HepG2 (cell line): Measurements from ENCODE around the gene EEPD1. TPM values are rescaled to one million over a fixed set of nuclear protein-coding genes. Genes with fewer than 3 reads are reported as not detected.

Source experiments
- ATAC-seq: fragments of 200-7000 bp; cut with Tn5 transposase; 3 replicates; pipeline ENCODE4 v1.9.1; 2020; ENCODE audit warnings: mild to moderate bottlenecking, moderate library complexity
- BruUV-seq: library from RNA; stranded (reverse); fragments of 400-500 nt; replicated peaks from 2 replicates; lab custom pipeline; 2021; lab: Mats Ljungman, UMichigan
- CTCF ChIA-PET: fragments of 300-600 bp; formaldehyde crosslinking; extraction: SDS; loops from one replicate; lab custom pipeline; 2021; ENCODE audit warnings: low total read pairs, inconsistent platforms, low intra/inter-chr PET ratio; lab: Yijun Ruan, JAX
- POLR2A ChIA-PET: fragments of 350-600 bp; sonication (Branson Sonifier 250); formaldehyde crosslinking; loops from one replicate; lab custom pipeline; 2020; ENCODE audit warnings: antibody characterized with exemption, inconsistent platforms; lab: Yijun Ruan, JAX
- DNase-seq: peaks from one replicate; pipeline ENCODE4 v3.0.0-alpha.2; 2015; ENCODE audit warnings: low spot score
- FAIRE-seq: peaks from 3 replicates; lab custom pipeline; 2011; peaks lifted over from hg19 to GRCh38; lab: Jason Lieb, UNC
- H2AFZ ChIP-seq: one replicate; pipeline ENCODE4 v1.6.1; 2011; ENCODE audit warnings: low read length, inconsistent platforms
- H3K27ac ChIP-seq: fragments of 300-600 bp; 3 replicates; pipeline ENCODE4 v1.8.0; 2011; ENCODE audit warnings: mixed run types, mild to moderate bottlenecking, mixed read lengths, low read length, inconsistent platforms; ENCODE audit not compliant: insufficient read depth; ENCODE audit errors: extremely low read length
- H3K27me3 ChIP-seq, 2 experiments: fragments of 200-600 bp in 1 of 2; 2 replicates in 1 of 2; 3 replicates in 1 of 2; pipeline versions ENCODE4 v1.6.0 to v1.8.0; 2011; ENCODE audit warnings: low read length in 2 of 2, mild to moderate bottlenecking in 2 of 2, moderate library complexity in 2 of 2, inconsistent platforms in 1 of 2; ENCODE audit not compliant: insufficient read depth in 2 of 2, control insufficient read depth in 1 of 2
- H3K36me3 ChIP-seq, 2 experiments: fragments of 200-600 bp in 1 of 2; replicated peaks in 1 of 2; 2 replicates in 1 of 2; 3 replicates in 1 of 2; pipeline versions ENCODE4 v1.5.1 to v1.8.0; 2011; ENCODE audit warnings: low read length in 2 of 2, inconsistent platforms in 1 of 2; ENCODE audit not compliant: insufficient read depth in 2 of 2, control insufficient read depth in 1 of 2
- H3K4me1 ChIP-seq: 2 replicates; pipeline ENCODE4 v1.5.1; 2012; ENCODE audit warnings: low read length, inconsistent platforms; ENCODE audit not compliant: insufficient read depth
- H3K4me2 ChIP-seq: 2 replicates; pipeline ENCODE4 v1.6.0; 2011; ENCODE audit warnings: low read depth, low read length, inconsistent platforms
- H3K4me3 ChIP-seq, 3 experiments: fragments of 200-600 bp in 1 of 3; sonication (generic), shearing (Covaris generic) in 1 of 3; replicated peaks in 1 of 3; 2 replicates each; pipeline ENCODE4 v1.5.1; 2011 to 2016; ENCODE audit warnings: low read length in 3 of 3, inconsistent platforms in 2 of 3, low read depth in 2 of 3, mild to moderate bottlenecking in 2 of 3, control low read depth in 1 of 3, mixed read lengths in 1 of 3; ENCODE audit not compliant: insufficient read depth in 1 of 3
- H3K79me2 ChIP-seq: one replicate; pipeline ENCODE4 v1.6.1; 2011; ENCODE audit warnings: low read length, inconsistent platforms; ENCODE audit not compliant: insufficient read depth
- H3K9ac ChIP-seq: 2 replicates; pipeline ENCODE4 v1.6.0; 2011; ENCODE audit warnings: mild to moderate bottlenecking, low read depth, low read length, inconsistent platforms; ENCODE audit not compliant: insufficient read depth
- H3K9me3 ChIP-seq: 2 replicates; pipeline ENCODE4 v1.5.1; 2012; ENCODE audit warnings: mild to moderate bottlenecking, low read length
- H4K20me1 ChIP-seq: 2 replicates; pipeline ENCODE4 v1.6.0; 2011; ENCODE audit warnings: inconsistent platforms, mild to moderate bottlenecking, low read length, moderate library complexity; ENCODE audit not compliant: insufficient read depth
- AKAP8 ChIP-seq: sonication (generic); formaldehyde crosslinking; IDR thresholded peaks from 2 replicates; pipeline ENCODE4 v1.5.1; 2020; ENCODE audit warnings: mild to moderate bottlenecking, missing genetic modification reagents
- CEBPB ChIP-seq: IDR thresholded peaks from 2 replicates; pipeline ENCODE4 v1.6.1; 2011; ENCODE audit warnings: low read depth, low read length, improper control_type of control experiment, borderline replicate concordance
- MLLT10 ChIP-seq: sonication (generic); formaldehyde crosslinking; IDR thresholded peaks from 2 replicates; pipeline ENCODE4 v1.4.0; 2020; ENCODE audit warnings: missing genetic modification reagents
- PAWR ChIP-seq: sonication (generic); formaldehyde crosslinking; IDR thresholded peaks from 2 replicates; pipeline ENCODE4 v1.4.0; 2020; ENCODE audit warnings: missing genetic modification reagents, mild to moderate bottlenecking, borderline replicate concordance
- PCBP1 ChIP-seq: fragments of 200-400 bp; formaldehyde crosslinking; IDR thresholded peaks from 2 replicates; pipeline ENCODE4 v1.6.1; 2017; ENCODE audit warnings: mild to moderate bottlenecking, low read depth, low read length, borderline replicate concordance
- SRF ChIP-seq: IDR thresholded peaks from 2 replicates; pipeline ENCODE4 v1.6.1; 2011; ENCODE audit warnings: mild to moderate bottlenecking, low read depth, low read length, moderate library complexity
- ZFP36L2 ChIP-seq: sonication (generic); formaldehyde crosslinking; IDR thresholded peaks from 2 replicates; pipeline ENCODE4 v1.4.0; 2020; ENCODE audit warnings: missing genetic modification reagents
- ZKSCAN1 ChIP-seq: fragments of 150-350 bp; IDR thresholded peaks from 2 replicates; pipeline ENCODE4 v1.6.1; 2014; ENCODE audit warnings: low read length
- ZNF746 ChIP-seq: sonication (generic); formaldehyde crosslinking; IDR thresholded peaks from 2 replicates; pipeline ENCODE4 v1.8.0; 2022; ENCODE audit warnings: mild to moderate bottlenecking, missing genetic modification reagents
- WGBS: methylation state at CpG from one replicate; pipeline ENCODE4 v1.1.6; 2017; ENCODE audit warnings: low lambda C conversion rate; 5-methylcytosine and 5-hydroxymethylcytosine counted together
- in situ Hi-C: cut with HindIII; loops from 2 replicates; pipeline ENCODE4 v1.10.0; 2017; ENCODE audit warnings: low pct_unique_long_range_greater_than_20kb; ENCODE audit not compliant: extremely low pct_ligation_motif_present
- intact Hi-C: fragments of 100-400 bp; cut with micrococcal nuclease; formaldehyde crosslinking; loops from one replicate; pipeline ENCODE4 v1.10.0; 2022; ENCODE audit not compliant: unreplicated experiment
- polyA plus RNA-seq, 8 experiments: library from polyadenylated mRNA; depleted of rRNA in 3 of 8; stranded (reverse) in 7 of 8; unstranded in 1 of 8; fragments of >200 nt; fragmentation: Illumina TruSeq in 4 of 8; extraction: Trizol in 4 of 8; gene quantifications; 2 replicates each; pipeline versions ENCODE4 v1.2.1 to v1.2.3, GENCODE V29; 2011 to 2016; ENCODE audit warnings: low read depth in 4 of 8, missing spikeins in 1 of 8, mixed read lengths in 1 of 8; ENCODE audit not compliant: insufficient read depth in 1 of 8
- total RNA-seq, 5 experiments: library from RNA; depleted of rRNA; stranded (reverse); fragments of >200 nt; fragmentation: Illumina TruSeq; extraction: Trizol; gene quantifications; 2 replicates each; pipeline ENCODE4 v1.2.3, GENCODE V29; 2016; ENCODE audit warnings: low read depth in 1 of 5

The EEPD1 gene
- total and polyA plus RNA-seq, 2 of the 13 experiments (the other 11 are each of a cell fraction or from before 2014, with no cell fraction given): 10.1 to 16.4 TPM

DNA sequence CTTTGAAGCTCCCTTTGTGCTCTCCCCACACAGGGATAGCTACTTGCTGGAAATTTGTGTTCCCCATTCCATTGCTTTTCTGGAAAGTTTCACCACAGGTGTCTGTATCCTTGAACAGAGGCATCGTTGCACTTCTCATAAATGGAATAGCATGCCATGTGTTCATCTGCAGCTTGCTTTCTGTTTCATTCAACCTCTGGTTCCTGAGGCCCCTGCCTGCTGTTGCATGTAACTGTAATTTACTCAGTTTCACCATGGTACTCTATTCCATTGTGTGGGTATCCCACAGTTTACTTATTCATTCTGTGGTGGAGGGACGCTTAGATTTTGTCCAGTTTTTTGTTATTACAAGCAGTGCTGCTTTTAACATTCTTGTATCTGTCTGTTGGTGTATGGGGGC, 32.0 kb downstream of the EEPD1 start:
- DNase-seq: no peak
- no peak for FAIRE-seq
- ChIA-PET CTCF (no interaction called here), POLR2A (no interaction called here)
- Histone ChIP-seq H3K36me3 (peaks cover 1 to 3% of the 10 kb centered on the region in 2 experiments; a peak in 3 of 5 replicates), H2AFZ (no peak overlapping the region)
- intact Hi-C loops: no loop called here
- no TSS peak for BruUV-seq
- TF ChIP-seq PAWR (CRISPR knock-in tag) (no peak), MLLT10 (no peak), PCBP1 (no peak)
- TF ChIP-seq, all 625 proteins: peak for 0
- 96% methylated on average over 2 of the region's 2 CpGs for WGBS
- Histone ChIP-seq H3K27me3 (no peaks in the 10 kb centered on the region), H3K9me3 (no peaks in the 10 kb centered on the region), H4K20me1 (0 out of 2 replicates have a peak, but pooled peaks cover 3% of the 10 kb centered on the region), H3K4me2 (no peak overlapping the region), H3K9ac (no peak overlapping the region), H3K27ac (no peak overlapping the region), H3K4me3 (no peak overlapping the region), H3K4me1 (peaks cover 76% of the 10 kb centered on the region), H3K79me2 (peaks cover 24% of the 10 kb centered on the region)
- no peak for ATAC-seq
- in situ Hi-C loops: no loop called here

DNA sequence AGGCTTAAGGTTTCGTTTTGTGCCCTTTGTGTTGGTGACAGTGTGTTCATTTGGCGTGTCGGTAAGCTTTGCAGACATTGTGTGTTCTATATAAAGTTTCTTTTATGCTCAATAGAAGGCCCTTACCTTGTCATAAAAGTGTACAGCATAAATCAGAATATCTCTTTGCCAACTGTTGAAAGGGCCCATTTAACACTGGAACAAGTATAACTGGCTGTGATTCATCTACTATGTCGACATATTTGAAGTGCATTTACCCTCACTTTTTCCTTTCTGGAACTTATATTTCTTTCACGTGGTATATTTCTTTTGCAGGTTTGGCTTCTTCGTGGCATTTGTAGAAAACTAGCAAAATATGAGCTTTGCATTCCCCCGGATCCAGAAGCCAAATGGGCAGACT, 32.7 kb downstream of the EEPD1 start:
- no peak overlapping the region for H3K4me3 ChIP-seq
- ATAC-seq: no peak
- intact Hi-C loops (no loop called here), in situ Hi-C loops (no loop called here)
- peaks cover 1 to 3% of the 10 kb centered on the region in 2 experiments; a peak in 3 of 5 replicates for H3K36me3 ChIP-seq
- no peak overlapping the region for H3K9ac ChIP-seq
- no peak for DNase-seq
- H3K27ac ChIP-seq: no peak overlapping the region
- no peaks in the 10 kb centered on the region for H3K9me3 ChIP-seq
- BruUV-seq: no TSS peak
- POLR2A ChIA-PET: no interaction called here
- CTCF ChIA-PET: no interaction called here
- 93% methylated on average over 7 of the region's 7 CpGs for WGBS
- TF ChIP-seq SRF: no peak
- TF ChIP-seq AKAP8 (CRISPR knock-in tag): no peak
- no peak for TF ChIP-seq ZFP36L2 (CRISPR knock-in tag)
- no peak for TF ChIP-seq ZKSCAN1
- 0 out of 2 replicates have a peak, but pooled peaks have one; percentile 14 for TF ChIP-seq CEBPB
- no peak for TF ChIP-seq ZNF746 (CRISPR knock-in tag)
- H2AFZ ChIP-seq: no peak overlapping the region
- peaks cover 77% of the 10 kb centered on the region for H3K4me1 ChIP-seq
- H4K20me1 ChIP-seq: 0 out of 2 replicates have a peak, but pooled peaks cover 3% of the 10 kb centered on the region
- H3K27me3 ChIP-seq: no peaks in the 10 kb centered on the region
- peaks cover 26% of the 10 kb centered on the region for H3K79me2 ChIP-seq
- no peak overlapping the region for H3K4me2 ChIP-seq
- FAIRE-seq: no peak
